HepG2 (cell line): ENCODE results near the gene TAF1A. TPM values are rescaled to one million over a fixed set of nuclear protein-coding genes. Genes with fewer than 3 reads are reported as not detected.
A peak's percentile ranks its signal among the peaks of the same experiment; 100 is the strongest.

Source experiments
- ATF1 ChIP-seq: IDR thresholded peaks from 2 replicates; pipeline ENCODE4 v1.6.1; 2016; ENCODE audit warnings: mild to moderate bottlenecking, control low read depth
- CEBPB ChIP-seq: IDR thresholded peaks from 2 replicates; pipeline ENCODE4 v1.6.1; 2011; ENCODE audit warnings: low read depth, low read length, improper control_type of control experiment, borderline replicate concordance
- CERS6 ChIP-seq: sonication (generic); formaldehyde crosslinking; IDR thresholded peaks from 2 replicates; pipeline ENCODE4 v1.5.0; 2020; ENCODE audit warnings: missing genetic modification reagents
- CSRNP1 ChIP-seq: sonication (generic); formaldehyde crosslinking; IDR thresholded peaks from 2 replicates; pipeline ENCODE4 v1.8.1; 2023; ENCODE audit warnings: mild to moderate bottlenecking, missing genetic modification reagents
- DRAP1 ChIP-seq: IDR thresholded peaks from 2 replicates; pipeline ENCODE4 v1.6.1; 2016; ENCODE audit warnings: missing genetic modification reagents, missing compliant biosample characterization
- EHMT2 ChIP-seq: fragments of 200-600 bp; sonication (generic); IDR thresholded peaks from 2 replicates; pipeline ENCODE4 v1.7.0; 2017; ENCODE audit warnings: antibody characterized with exemption, low read depth, low read length, borderline replicate concordance
- FOXK2 ChIP-seq: fragments of 450-650 bp; IDR thresholded peaks from 2 replicates; pipeline ENCODE4 v1.6.1; 2016
- JDP2 ChIP-seq: sonication (generic); formaldehyde crosslinking; IDR thresholded peaks from 2 replicates; pipeline ENCODE4 v1.8.1; 2022; ENCODE audit warnings: missing genetic modification reagents, borderline replicate concordance
- KLF6 ChIP-seq: IDR thresholded peaks from 2 replicates; pipeline ENCODE4 v1.8.0; 2016; ENCODE audit warnings: missing biosample characterization, missing genetic modification reagents
- MTA3 ChIP-seq: sonication (generic); formaldehyde crosslinking; IDR thresholded peaks from 2 replicates; pipeline ENCODE4 v1.4.0; 2020; ENCODE audit warnings: missing genetic modification reagents
- MTF1 ChIP-seq: sonication (generic); formaldehyde crosslinking; IDR thresholded peaks from 2 replicates; pipeline ENCODE4 v1.5.0; 2020; ENCODE audit warnings: missing genetic modification reagents
- NR1H2 ChIP-seq: sonication (generic); formaldehyde crosslinking; IDR thresholded peaks from 2 replicates; pipeline ENCODE4 v1.8.1; 2022; ENCODE audit warnings: low read depth, missing genetic modification reagents, borderline replicate concordance
- NRL ChIP-seq: sonication (generic); formaldehyde crosslinking; IDR thresholded peaks from 2 replicates; pipeline ENCODE4 v1.5.0; 2020; ENCODE audit warnings: missing genetic modification reagents, mild to moderate bottlenecking, moderate library complexity, borderline replicate concordance
- RARA ChIP-seq: IDR thresholded peaks from 2 replicates; pipeline ENCODE4 v1.6.1; 2016; ENCODE audit warnings: missing genetic modification reagents, missing compliant biosample characterization
- RBM39 ChIP-seq: fragments of 200-400 bp; formaldehyde crosslinking; IDR thresholded peaks from one replicate; pipeline ENCODE4 v1.6.1; 2018; ENCODE audit warnings: antibody characterized with exemption, mild to moderate bottlenecking, low read depth, low read length; ENCODE audit not compliant: poor library complexity, severe bottlenecking
- SIN3B ChIP-seq: fragments of 150-350 bp; IDR thresholded peaks from 2 replicates; pipeline ENCODE4 v1.6.1; 2014; ENCODE audit warnings: low read length
- SOX5 ChIP-seq: IDR thresholded peaks from 2 replicates; pipeline ENCODE4 v1.6.1; 2016; ENCODE audit warnings: borderline replicate concordance
- TAF15 ChIP-seq: fragments of 200-400 bp; formaldehyde crosslinking; IDR thresholded peaks from one replicate; pipeline ENCODE4 v1.6.1; 2018; ENCODE audit warnings: mild to moderate bottlenecking, low read depth, low read length; ENCODE audit not compliant: poor library complexity, severe bottlenecking
- TBL1XR1 ChIP-seq: fragments of 150-350 bp; IDR thresholded peaks from 2 replicates; pipeline ENCODE4 v1.6.1; 2014; ENCODE audit warnings: borderline replicate concordance, low read length; ENCODE audit not compliant: partially characterized antibody
- THAP11 ChIP-seq: IDR thresholded peaks from 2 replicates; pipeline ENCODE4 v1.6.1; 2016; ENCODE audit warnings: missing biosample characterization, missing genetic modification reagents
- TRIM24 ChIP-seq: sonication (generic); formaldehyde crosslinking; IDR thresholded peaks from 2 replicates; pipeline ENCODE4 v1.8.0; 2022; ENCODE audit warnings: mild to moderate bottlenecking, missing genetic modification reagents
- ZBTB44 ChIP-seq: sonication (generic); formaldehyde crosslinking; IDR thresholded peaks from 2 replicates; pipeline ENCODE4 v1.4.0; 2020; ENCODE audit warnings: missing genetic modification reagents
- ZNF501 ChIP-seq: sonication (generic); formaldehyde crosslinking; IDR thresholded peaks from 2 replicates; pipeline ENCODE4 v1.5.1; 2020; ENCODE audit warnings: mild to moderate bottlenecking, moderate library complexity, missing genetic modification reagents
- ZNF564 ChIP-seq: sonication (generic); formaldehyde crosslinking; IDR thresholded peaks from 2 replicates; pipeline ENCODE4 v1.8.1; 2023; ENCODE audit warnings: mild to moderate bottlenecking, missing genetic modification reagents
- ZNF740 ChIP-seq: sonication (generic); formaldehyde crosslinking; IDR thresholded peaks from 2 replicates; pipeline ENCODE4 v1.4.0; 2020; ENCODE audit warnings: missing genetic modification reagents
- ZNF776 ChIP-seq: sonication (generic); formaldehyde crosslinking; IDR thresholded peaks from 2 replicates; pipeline ENCODE4 v1.4.0; 2020; ENCODE audit warnings: mild to moderate bottlenecking, missing genetic modification reagents
- polyA plus RNA-seq, 8 experiments: library from polyadenylated mRNA; depleted of rRNA in 3 of 8; stranded (reverse) in 7 of 8; unstranded in 1 of 8; fragments of >200 nt; fragmentation: Illumina TruSeq in 4 of 8; extraction: Trizol in 4 of 8; gene quantifications; 2 replicates each; pipeline versions ENCODE4 v1.2.1 to v1.2.3, GENCODE V29; 2011 to 2016; ENCODE audit warnings: low read depth in 4 of 8, missing spikeins in 1 of 8, mixed read lengths in 1 of 8; ENCODE audit not compliant: insufficient read depth in 1 of 8
- total RNA-seq, 5 experiments: library from RNA; depleted of rRNA; stranded (reverse); fragments of >200 nt; fragmentation: Illumina TruSeq; extraction: Trizol; gene quantifications; 2 replicates each; pipeline ENCODE4 v1.2.3, GENCODE V29; 2016; ENCODE audit warnings: low read depth in 1 of 5

TAF1A gene
- total and polyA plus RNA-seq, 2 of the 13 experiments (the other 11 are each of a cell fraction or from before 2014, with no cell fraction given) = 3.3 to 10.7 TPM

- TF ChIP-seq JDP2 (CRISPR knock-in tag) (no peak), CEBPB (no peak), ZNF564 (CRISPR knock-in tag) (no peak), ZBTB44 (CRISPR knock-in tag) (0 out of 2 replicates have a peak, but pooled peaks have one; percentile 12), MTF1 (CRISPR knock-in tag) (no peak), SIN3B (no peak), KLF6 (CRISPR knock-in tag) (peak; percentile 55; the same call in 1 of the 2 replicates), TRIM24 (no peak), CERS6 (CRISPR knock-in tag) (no peak), ZNF740 (CRISPR knock-in tag) (no peak), FOXK2 (no peak), NR1H2 (CRISPR knock-in tag) (no peak), CSRNP1 (CRISPR knock-in tag) (no peak), TBL1XR1 (no peak), NRL (CRISPR knock-in tag) (peak; percentile 40; the same call in 1 of the 2 replicates), ZNF501 (CRISPR knock-in tag) (peak; percentile 90), RBM39 (no peak), ATF1 (CRISPR knock-in tag) (peak; percentile 61; the same call in 1 of the 2 replicates), EHMT2 (peak; percentile 82; the same call in 1 of the 2 replicates), DRAP1 (CRISPR knock-in tag) (peak; percentile 63), THAP11 (peak; percentile 86), MTA3 (CRISPR knock-in tag) (no peak), ZNF776 (CRISPR knock-in tag) (no peak), TAF15 (no peak), RARA (CRISPR knock-in tag) (peak; percentile 64), SOX5 (CRISPR knock-in tag) (0 out of 2 replicates have a peak, but pooled peaks have one; percentile 35)
Measured at GRCh38 chr1:222589462-222590302, at the start of gene TAF1A (continued).
